Duodenal mucosa (tissue), 2 donors: ENCODE data around the gene MFGE8.

Source experiments
- H3K27ac ChIP-seq: one replicate; pipeline ENCODE4 v1.7.0; 2013; ENCODE audit warnings: low read depth, low read length
- H3K27me3 ChIP-seq, 2 donors: one replicate each; pipeline ENCODE4 v1.7.0; 2013; ENCODE audit warnings: low read length in 2 of 2, control low read depth in 1 of 2; ENCODE audit not compliant: insufficient read depth in 2 of 2, control insufficient read depth in 1 of 2
- H3K36me3 ChIP-seq, 2 donors: one replicate each; pipeline ENCODE4 v1.7.0; 2013; ENCODE audit warnings: low read length in 2 of 2, control low read depth in 1 of 2; ENCODE audit not compliant: insufficient read depth in 2 of 2, control insufficient read depth in 1 of 2
- H3K4me1 ChIP-seq, 2 donors: one replicate each; pipeline ENCODE4 v1.7.0; 2013; ENCODE audit warnings: low read length in 2 of 2, control low read depth in 1 of 2; ENCODE audit not compliant: insufficient read depth in 2 of 2, control insufficient read depth in 1 of 2
- H3K4me3 ChIP-seq, 2 donors: one replicate each; pipeline ENCODE4 v1.7.0; 2013; ENCODE audit warnings: low read length in 2 of 2, low read depth in 1 of 2
- H3K9ac ChIP-seq, 2 donors: one replicate each; pipeline ENCODE4 v1.7.0; 2013; ENCODE audit warnings: low read length in 2 of 2, low read depth in 1 of 2
- H3K9me3 ChIP-seq, 2 donors: one replicate each; pipeline ENCODE4 v1.7.0; 2013; ENCODE audit warnings: low read length in 2 of 2, control low read depth in 1 of 2; ENCODE audit not compliant: control insufficient read depth in 1 of 2

The MFGE8 gene

GRCh38 chr15:88913017-88913849 is at the start of gene MFGE8:
Gene MFGE8, minus strand, starts transcription at chr15:88913379. Its CDS starts 60 bp downstream, at chr15:88913319.
- H3K4me3 ChIP-seq, result peak within 1 kb of the TSS; percentile 71 to 73
- H3K27ac ChIP-seq, result no peak within 1 kb of the TSS
- no peaks in the 10 kb centered on the region for H3K27me3 ChIP-seq
- H3K9me3 ChIP-seq, result no peaks in the 10 kb centered on the region
- peaks cover 0 to 5% of the 10 kb centered on the region in 2 donors for H3K4me1 ChIP-seq
- no peaks in the 10 kb centered on the region for H3K36me3 ChIP-seq
- H3K9ac ChIP-seq, result peak within 1 kb of the TSS; percentile 38 to 43

GRCh38 chr15:88959445-88959844 is 46.3 kb upstream of the MFGE8 start:
- no peaks in the 10 kb centered on the region for H3K9me3 ChIP-seq
- H3K9ac ChIP-seq, result no peak overlapping the region
- H3K4me1 ChIP-seq, result no peaks in the 10 kb centered on the region
- H3K36me3 ChIP-seq, result no peaks in the 10 kb centered on the region
- H3K27me3 ChIP-seq, result no peaks in the 10 kb centered on the region
- H3K4me3 ChIP-seq, result no peak overlapping the region
- H3K27ac ChIP-seq, result no peak overlapping the region

- Histone ChIP-seq H3K9ac (no peak overlapping the region), H3K27me3 (no peaks in the 10 kb centered on the region), H3K9me3 (no peaks in the 10 kb centered on the region), H3K27ac (no peak overlapping the region), H3K4me3 (no peak overlapping the region), H3K4me1 (no peaks in the 10 kb centered on the region), H3K36me3 (no peaks in the 10 kb centered on the region)
Measured at GRCh38 chr15:88956906-88957305, 43.7 kb upstream of the MFGE8 start.

GRCh38 chr15:88956263-88956662 is 43.1 kb upstream of the MFGE8 start:
- no peaks in the 10 kb centered on the region for H3K9me3 ChIP-seq
- no peaks in the 10 kb centered on the region for H3K4me1 ChIP-seq
- H3K36me3 ChIP-seq, result no peaks in the 10 kb centered on the region
- no peaks in the 10 kb centered on the region for H3K27me3 ChIP-seq
- H3K4me3 ChIP-seq, result no peak overlapping the region
- H3K27ac ChIP-seq, result no peak overlapping the region
- H3K9ac ChIP-seq, result no peak overlapping the region

GRCh38 chr15:88954431-88955277 is 41.5 kb upstream of the MFGE8 start:
- Histone ChIP-seq H3K4me1 (no peaks in the 10 kb centered on the region), H3K9ac (no peak overlapping the region), H3K4me3 (no peak overlapping the region), H3K9me3 (no peaks in the 10 kb centered on the region), H3K27ac (no peak overlapping the region), H3K36me3 (no peaks in the 10 kb centered on the region), H3K27me3 (no peaks in the 10 kb centered on the region)

- Histone ChIP-seq H3K27ac (no peak overlapping the region), H3K9me3 (no peaks in the 10 kb centered on the region), H3K4me1 (no peaks in the 10 kb centered on the region), H3K36me3 (no peaks in the 10 kb centered on the region), H3K9ac (no peak overlapping the region), H3K27me3 (no peaks in the 10 kb centered on the region), H3K4me3 (no peak overlapping the region)
Measured at GRCh38 chr15:88950600-88951160, 37.5 kb upstream of the MFGE8 start.

- Histone ChIP-seq H3K9ac (no peak overlapping the region), H3K27me3 (no peaks in the 10 kb centered on the region), H3K4me1 (no peaks in the 10 kb centered on the region), H3K27ac (no peak overlapping the region), H3K4me3 (no peak overlapping the region), H3K9me3 (no peaks in the 10 kb centered on the region), H3K36me3 (no peaks in the 10 kb centered on the region)
Measured at GRCh38 chr15:88949734-88950400, 36.7 kb upstream of the MFGE8 start.

GRCh38 chr15:88940110-88940675 is 27.0 kb upstream of the MFGE8 start:
- Histone ChIP-seq H3K4me1 (no peaks in the 10 kb centered on the region), H3K4me3 (no peak overlapping the region), H3K27ac (no peak overlapping the region), H3K9me3 (no peaks in the 10 kb centered on the region), H3K27me3 (no peaks in the 10 kb centered on the region), H3K9ac (no peak overlapping the region), H3K36me3 (no peaks in the 10 kb centered on the region)

- H3K36me3 ChIP-seq, result no peaks in the 10 kb centered on the region
- no peaks in the 10 kb centered on the region for H3K9me3 ChIP-seq
- H3K27me3 ChIP-seq, result no peaks in the 10 kb centered on the region
- no peak overlapping the region for H3K27ac ChIP-seq
- no peak overlapping the region for H3K4me3 ChIP-seq
- no peaks in the 10 kb centered on the region for H3K4me1 ChIP-seq
- H3K9ac ChIP-seq, result no peak overlapping the region
Measured at GRCh38 chr15:88939486-88939806, 26.3 kb upstream of the MFGE8 start.
